Measurements from ENCODE around the gene KANSL1L.

DNA sequence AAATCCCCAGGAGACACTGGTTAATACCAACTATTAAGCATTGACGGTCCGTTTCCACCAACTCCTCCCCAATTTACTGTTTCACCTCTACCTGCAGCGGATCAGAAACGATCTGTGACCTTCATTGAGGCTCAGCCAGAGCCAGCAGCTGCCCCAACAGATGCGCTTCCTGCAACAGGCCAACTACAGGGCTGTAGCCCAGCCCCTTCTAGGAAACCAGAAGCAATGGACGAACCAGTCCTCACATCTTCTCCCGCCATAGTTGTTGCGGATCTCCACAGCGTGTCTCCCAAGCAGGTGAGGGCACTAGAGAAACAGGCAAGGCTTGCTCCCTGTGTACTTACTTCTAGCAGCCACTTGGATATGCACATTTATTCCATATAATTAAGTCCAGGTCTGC, 177.2 kb downstream of the KANSL1L start:
- TF ChIP-seq EZH2 (IDR thresholded peaks at IDR 0.05; ENCODE audit: borderline replicate concordance, control insufficient read depth, low read depth, low read length) (no peak), RCOR1 (conservative IDR thresholded peaks at IDR 0.05; ENCODE audit: low read depth, low read length) (no peak), RFX5 (IDR thresholded peaks at IDR 0.05; ENCODE audit: low read depth, low read length) (no peak), CEBPB (IDR thresholded peaks at IDR 0.05; ENCODE audit: borderline replicate concordance in 1 of 2, low read depth in 2 of 2, low read length in 2 of 2) (no peak), SUZ12 (IDR thresholded peaks at IDR 0.05; ENCODE audit: unreplicated experiment) (no peak), MTA2 (IDR thresholded peaks at IDR 0.05; ENCODE audit: low read depth) (no peak)
- TF ChIP-seq, protein P1, sequence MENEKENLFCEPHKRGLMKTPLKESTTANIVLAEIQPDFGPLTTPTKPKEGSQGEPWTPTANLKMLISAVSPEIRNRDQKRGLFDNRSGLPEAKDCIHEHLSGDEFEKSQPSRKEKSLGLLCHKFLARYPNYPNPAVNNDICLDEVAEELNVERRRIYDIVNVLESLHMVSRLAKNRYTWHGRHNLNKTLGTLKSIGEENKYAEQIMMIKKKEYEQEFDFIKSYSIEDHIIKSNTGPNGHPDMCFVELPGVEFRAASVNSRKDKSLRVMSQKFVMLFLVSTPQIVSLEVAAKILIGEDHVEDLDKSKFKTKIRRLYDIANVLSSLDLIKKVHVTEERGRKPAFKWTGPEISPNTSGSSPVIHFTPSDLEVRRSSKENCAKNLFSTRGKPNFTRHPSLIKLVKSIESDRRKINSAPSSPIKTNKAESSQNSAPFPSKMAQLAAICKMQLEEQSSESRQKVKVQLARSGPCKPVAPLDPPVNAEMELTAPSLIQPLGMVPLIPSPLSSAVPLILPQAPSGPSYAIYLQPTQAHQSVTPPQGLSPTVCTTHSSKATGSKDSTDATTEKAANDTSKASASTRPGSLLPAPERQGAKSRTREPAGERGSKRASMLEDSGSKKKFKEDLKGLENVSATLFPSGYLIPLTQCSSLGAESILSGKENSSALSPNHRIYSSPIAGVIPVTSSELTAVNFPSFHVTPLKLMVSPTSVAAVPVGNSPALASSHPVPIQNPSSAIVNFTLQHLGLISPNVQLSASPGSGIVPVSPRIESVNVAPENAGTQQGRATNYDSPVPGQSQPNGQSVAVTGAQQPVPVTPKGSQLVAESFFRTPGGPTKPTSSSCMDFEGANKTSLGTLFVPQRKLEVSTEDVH (IDR thresholded peaks at IDR 0.05; ENCODE audit: low read depth, partially characterized antibody) = no peak
